HepG2 (cell line): Measurements from ENCODE around the gene TRAF3. TPM values are rescaled to one million over a fixed set of nuclear protein-coding genes. Genes with fewer than 3 reads are reported as not detected.

Source experiments
- BRF2 ChIP-seq: sonication (generic); formaldehyde crosslinking; IDR thresholded peaks from 2 replicates; pipeline ENCODE4 v1.8.1; 2022; ENCODE audit warnings: mild to moderate bottlenecking, missing genetic modification reagents
- FOXK1 ChIP-seq: sonication (generic); formaldehyde crosslinking; IDR thresholded peaks from 2 replicates; pipeline ENCODE4 v1.4.0; 2020; ENCODE audit warnings: low read depth, missing genetic modification reagents, borderline replicate concordance
- GABPA ChIP-seq, 2 experiments: IDR thresholded peaks; 2 replicates each; pipeline ENCODE4 v1.6.1; 2011 to 2016; ENCODE audit warnings: low read depth in 2 of 2, low read length in 1 of 2, missing biosample characterization in 1 of 2, missing genetic modification characterization in 1 of 2
- NCOA5 ChIP-seq: sonication (generic); formaldehyde crosslinking; IDR thresholded peaks from 2 replicates; pipeline ENCODE4 v1.4.0; 2020; ENCODE audit warnings: missing genetic modification reagents
- POLR2A ChIP-seq, 2 experiments: IDR thresholded peaks; 2 replicates each; pipeline ENCODE4 v1.6.1; 2011; ENCODE audit warnings: low read depth in 2 of 2, low read length in 2 of 2, mild to moderate bottlenecking in 1 of 2, moderate library complexity in 1 of 2; ENCODE audit not compliant: insufficient read depth in 1 of 2
- PRMT3 ChIP-seq: sonication (generic); formaldehyde crosslinking; IDR thresholded peaks from 2 replicates; pipeline ENCODE4 v1.8.1; 2022; ENCODE audit warnings: low read depth, mild to moderate bottlenecking, moderate library complexity, missing genetic modification reagents, borderline replicate concordance
- SMARCE1 ChIP-seq: fragments of 450-650 bp; IDR thresholded peaks from 2 replicates; pipeline ENCODE4 v1.6.1; 2017; ENCODE audit warnings: borderline replicate concordance
- TCF7L2 ChIP-seq: IDR thresholded peaks from 2 replicates; pipeline ENCODE4 v1.6.1; 2011; ENCODE audit warnings: mild to moderate bottlenecking, low read depth, low read length, moderate library complexity
- TOPORS ChIP-seq: sonication (generic); formaldehyde crosslinking; IDR thresholded peaks from 2 replicates; pipeline ENCODE4 v1.8.0; 2023; ENCODE audit warnings: mild to moderate bottlenecking, missing genetic modification reagents
- ZBTB25 ChIP-seq: IDR thresholded peaks from 2 replicates; pipeline ENCODE4 v1.6.1; 2018; ENCODE audit warnings: missing genetic modification reagents
- ZNF256 ChIP-seq: sonication (generic); formaldehyde crosslinking; conservative IDR thresholded peaks from 2 replicates; pipeline ENCODE4 v1.4.0; 2020; ENCODE audit warnings: missing genetic modification reagents
- ZNF34 ChIP-seq: sonication (generic); formaldehyde crosslinking; IDR thresholded peaks from 2 replicates; pipeline ENCODE4 v1.4.0; 2020; ENCODE audit warnings: mild to moderate bottlenecking, missing genetic modification reagents, borderline replicate concordance
- ZNF362 ChIP-seq: sonication (generic); formaldehyde crosslinking; IDR thresholded peaks from 2 replicates; pipeline ENCODE4 v1.4.0; 2020; ENCODE audit warnings: missing genetic modification reagents, mild to moderate bottlenecking, borderline replicate concordance
- ZNF407 ChIP-seq: sonication (generic); formaldehyde crosslinking; IDR thresholded peaks from one replicate; pipeline ENCODE4 v1.5.1; 2020; ENCODE audit warnings: mild to moderate bottlenecking, missing genetic modification reagents; ENCODE audit errors: not compliant biosample characterization
- ZNF549 ChIP-seq: sonication (generic); formaldehyde crosslinking; IDR thresholded peaks from 2 replicates; pipeline ENCODE4 v1.5.0; 2020; ENCODE audit warnings: missing genetic modification reagents
- ZNF577 ChIP-seq: sonication (generic); formaldehyde crosslinking; IDR thresholded peaks from 2 replicates; pipeline ENCODE4 v1.4.0; 2020; ENCODE audit warnings: mild to moderate bottlenecking, low read depth, missing genetic modification reagents, borderline replicate concordance
- ZNF75D ChIP-seq: sonication (generic); formaldehyde crosslinking; IDR thresholded peaks from 2 replicates; pipeline ENCODE4 v1.8.1; 2023; ENCODE audit warnings: missing genetic modification reagents, mild to moderate bottlenecking, borderline replicate concordance
- ZNF780A ChIP-seq: sonication (generic); formaldehyde crosslinking; IDR thresholded peaks from 2 replicates; pipeline ENCODE4 v1.8.0; 2022; ENCODE audit warnings: mild to moderate bottlenecking, missing genetic modification reagents, moderate library complexity
- ZSCAN25 ChIP-seq: sonication (generic); formaldehyde crosslinking; IDR thresholded peaks from 2 replicates; pipeline ENCODE4 v1.8.0; 2022; ENCODE audit warnings: mild to moderate bottlenecking, missing genetic modification reagents
- polyA plus RNA-seq, 8 experiments: library from polyadenylated mRNA; depleted of rRNA in 3 of 8; stranded (reverse) in 7 of 8; unstranded in 1 of 8; fragments of >200 nt; fragmentation: Illumina TruSeq in 4 of 8; extraction: Trizol in 4 of 8; gene quantifications; 2 replicates each; pipeline versions ENCODE4 v1.2.1 to v1.2.3, GENCODE V29; 2011 to 2016; ENCODE audit warnings: low read depth in 4 of 8, missing spikeins in 1 of 8, mixed read lengths in 1 of 8; ENCODE audit not compliant: insufficient read depth in 1 of 8
- total RNA-seq, 5 experiments: library from RNA; depleted of rRNA; stranded (reverse); fragments of >200 nt; fragmentation: Illumina TruSeq; extraction: Trizol; gene quantifications; 2 replicates each; pipeline ENCODE4 v1.2.3, GENCODE V29; 2016; ENCODE audit warnings: low read depth in 1 of 5

Gene TRAF3
- total and polyA plus RNA-seq, 2 of the 13 experiments (the other 11 are each of a cell fraction or from before 2014, with no cell fraction given), result 6.9 to 12.2 TPM

GRCh38 chr14:102873546-102874061, 96.4 kb downstream of the TRAF3 start (continued):
- TF ChIP-seq ZNF407 (no peak), NCOA5 (CRISPR knock-in tag) (no peak), FOXK1 (CRISPR knock-in tag) (peak; percentile 82), BRF2 (peak; percentile 28; the same call in 1 of the 2 replicates), ZNF577 (CRISPR knock-in tag) (no peak), TOPORS (CRISPR knock-in tag) (no peak), ZNF256 (no peak), TCF7L2 (no peak), GABPA (IDR thresholded peaks at IDR 0.05; ENCODE audit: low read depth, low read length) (no peak), GABPA (CRISPR knock-in tag; IDR thresholded peaks at IDR 0.05; ENCODE audit: low read depth) (peak; percentile 79), ZBTB25 (peak; percentile 64; the same call in 1 of the 2 replicates), POLR2A (IDR thresholded peaks at IDR 0.05; ENCODE audit: insufficient read depth in 1 of 2, low read depth in 2 of 2, low read length in 2 of 2) (no peak), PRMT3 (CRISPR knock-in tag) (no peak), ZNF362 (CRISPR knock-in tag) (peak; percentile 99), ZNF549 (no peak), ZNF34 (CRISPR knock-in tag) (no peak), ZSCAN25 (CRISPR knock-in tag) (no peak), ZNF75D (no peak), SMARCE1 (no peak), ZNF780A (CRISPR knock-in tag) (no peak)
